Measurements from ENCODE around the gene ACBD3. TPM values are rescaled to one million over a fixed set of nuclear protein-coding genes. Genes with fewer than 3 reads are reported as not detected.

The ACBD3 gene
- total and polyA plus RNA-seq, 9 donors: 17.6 to 45.9 (median 35.1) TPM

DNA sequence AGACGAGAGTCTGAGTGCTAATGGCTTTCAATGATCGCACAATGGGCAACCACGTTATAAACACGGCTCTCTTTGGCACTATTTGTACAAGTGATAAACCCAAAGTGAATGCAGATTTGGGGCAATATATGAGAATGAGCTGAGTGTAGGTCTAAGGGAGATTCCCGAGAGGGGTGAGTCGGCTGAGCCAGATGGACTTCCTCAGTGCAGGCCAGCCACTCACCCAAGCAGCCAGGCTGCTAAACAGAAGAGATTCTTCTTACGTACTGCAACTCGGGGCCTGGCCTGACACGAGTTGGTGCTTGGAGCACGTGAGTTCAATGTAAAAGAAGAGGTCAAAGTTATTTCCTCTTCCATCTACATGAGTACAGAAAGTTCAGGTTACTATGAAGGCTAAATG is 30.7 kb upstream of the ACBD3 start:
- no peaks in the 10 kb centered on the region for H3K27me3 ChIP-seq
- TF ChIP-seq EP300 (IDR thresholded peaks at IDR 0.05) (no peak), CTCF (IDR thresholded peaks at IDR 0.05) (no peak), POLR2A (IDR thresholded peaks at IDR 0.05) (no peak)
- H3K27ac ChIP-seq: no peak overlapping the region
- no peak for DNase-seq
- WGBS, 3 donors: 69 to 82% (median 80%) methylated on average over 10 of the region's 10 CpGs
- no peaks in the 10 kb centered on the region for H3K36me3 ChIP-seq
- intact Hi-C loops (cut with DNase I): no loop called here
- no peaks in the 10 kb centered on the region for H3K9me3 ChIP-seq
- H3K4me1 ChIP-seq (ENCODE audit: insufficient read depth): no peaks in the 10 kb centered on the region
- H3K4me3 ChIP-seq: no peak overlapping the region

DNA sequence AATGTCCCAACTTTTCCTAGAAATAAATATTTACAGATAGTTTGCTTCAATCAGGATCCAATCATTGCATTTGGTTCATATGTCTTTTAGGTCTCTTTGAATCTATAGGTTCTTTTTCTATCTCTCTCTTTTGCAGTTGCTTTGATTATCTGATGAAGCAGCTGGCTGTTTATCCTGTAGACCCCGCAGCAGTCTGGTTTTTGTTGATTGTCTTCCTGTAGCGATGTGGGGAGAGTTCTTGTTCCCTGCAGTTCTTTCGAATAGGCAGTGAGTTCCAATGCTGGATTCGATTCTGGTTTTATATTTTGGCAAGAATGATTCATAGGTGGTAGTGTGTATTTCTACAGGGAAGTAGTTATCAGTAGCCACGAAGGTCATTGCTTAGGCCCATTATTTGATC is 29.5 kb upstream of the ACBD3 start:
- Histone ChIP-seq H3K4me3 (no peak overlapping the region), H3K27me3 (no peaks in the 10 kb centered on the region), H3K4me1 (ENCODE audit: insufficient read depth) (no peaks in the 10 kb centered on the region), H3K9me3 (no peaks in the 10 kb centered on the region), H3K36me3 (no peaks in the 10 kb centered on the region), H3K27ac (no peak overlapping the region)
- 26 to 51% (median 38%) methylated on average over 5 of the region's 5 CpGs for WGBS, 3 donors
- intact Hi-C loops (cut with DNase I): no loop called here
- no peak for DNase-seq
- TF ChIP-seq POLR2A (IDR thresholded peaks at IDR 0.05) (no peak), EP300 (IDR thresholded peaks at IDR 0.05) (no peak), CTCF (IDR thresholded peaks at IDR 0.05) (no peak)

DNA sequence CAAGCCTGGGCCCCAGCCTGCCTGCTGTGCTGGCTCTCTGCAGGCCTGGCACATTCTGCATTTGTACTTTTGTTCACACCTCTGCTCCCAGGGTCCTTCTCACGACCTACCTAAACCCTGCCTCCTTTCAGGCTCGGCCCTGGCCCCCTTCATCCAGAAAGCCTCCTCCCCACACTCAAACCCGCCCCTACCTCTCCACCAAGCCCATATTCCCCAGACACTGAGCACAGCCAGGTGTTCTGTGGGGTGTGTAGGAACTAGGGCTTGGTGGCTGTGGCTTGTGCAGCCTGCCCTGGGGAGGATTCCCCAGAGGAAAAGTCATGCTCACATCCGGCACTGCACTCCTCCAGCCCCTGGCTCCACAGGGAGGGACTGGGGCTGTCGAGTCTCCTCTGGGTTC is 28.7 kb upstream of the ACBD3 start:
- WGBS, 3 donors: 71 to 78% (median 75%) methylated on average over 5 of the region's 5 CpGs

GRCh38 chr1:226212545-226212944 is 26.0 kb upstream of the ACBD3 start:
- Histone ChIP-seq H3K27me3 (no peaks in the 10 kb centered on the region), H3K36me3 (no peaks in the 10 kb centered on the region), H3K4me3 (no peak overlapping the region), H3K4me1 (ENCODE audit: insufficient read depth) (no peaks in the 10 kb centered on the region), H3K27ac (no peak overlapping the region), H3K9me3 (no peaks in the 10 kb centered on the region)
- intact Hi-C loops (cut with DNase I): no loop called here
- WGBS, 3 donors: 78 to 88% (median 87%) methylated on average over 8 of the region's 8 CpGs
- TF ChIP-seq POLR2A (IDR thresholded peaks at IDR 0.05) (no peak), EP300 (IDR thresholded peaks at IDR 0.05) (no peak), CTCF (IDR thresholded peaks at IDR 0.05) (no peak)
- DNase-seq: no peak

More for the DNA sequence above, 28.7 kb upstream of the ACBD3 start:
- no peak for DNase-seq
- no peaks in the 10 kb centered on the region for H3K9me3 ChIP-seq
- H3K27me3 ChIP-seq: no peaks in the 10 kb centered on the region
- intact Hi-C loops (cut with DNase I): no loop called here
- H3K4me1 ChIP-seq (ENCODE audit: insufficient read depth): no peaks in the 10 kb centered on the region
- TF ChIP-seq POLR2A (IDR thresholded peaks at IDR 0.05): no peak
- no peaks in the 10 kb centered on the region for H3K36me3 ChIP-seq
- no peak overlapping the region for H3K4me3 ChIP-seq
- H3K27ac ChIP-seq: no peak overlapping the region

DNA sequence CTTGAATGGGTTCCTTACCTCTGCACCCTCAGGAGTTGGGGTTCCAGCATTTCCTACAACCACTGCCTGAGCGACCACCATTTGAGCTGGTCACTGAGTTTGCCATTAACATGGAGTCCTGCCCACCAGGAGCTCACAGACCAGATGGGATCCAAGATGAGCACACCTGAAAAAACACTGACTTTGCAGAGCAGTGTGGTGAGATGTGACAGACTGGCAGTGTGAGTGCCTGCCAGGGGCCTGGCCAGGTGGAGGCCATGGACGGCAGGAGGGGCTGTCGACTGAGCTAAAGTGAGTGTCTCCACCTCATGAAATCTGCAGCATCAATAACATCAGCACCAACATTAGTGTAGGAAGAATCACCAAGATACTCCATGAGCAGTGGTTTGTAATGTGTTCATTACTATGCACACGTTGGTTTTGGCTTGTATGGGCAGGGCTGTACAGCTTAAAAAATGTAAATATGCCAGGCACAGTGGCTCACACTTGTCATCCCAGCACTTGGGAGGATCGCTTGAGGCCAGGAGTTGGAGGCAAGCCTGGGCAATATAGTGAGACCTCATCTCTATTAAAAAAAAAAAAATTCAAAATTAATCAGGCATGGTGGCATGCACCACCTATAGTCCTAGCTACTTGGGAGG is 24.8 kb upstream of the ACBD3 start:
- 67 to 75% (median 74%) methylated on average over 5 of the region's 5 CpGs for whole genome bisulfite sequencing, 3 donors
- no peak for DNase-seq
- no peak overlapping the region for H3K27ac ChIP-seq
- H3K9me3 ChIP-seq: no peaks in the 10 kb centered on the region
- no peaks in the 10 kb centered on the region for H3K27me3 ChIP-seq
- no peaks in the 10 kb centered on the region for H3K36me3 ChIP-seq
- TF ChIP-seq EP300 (IDR thresholded peaks at IDR 0.05): no peak
- H3K4me1 ChIP-seq (ENCODE audit: insufficient read depth): no peaks in the 10 kb centered on the region
- no peak overlapping the region for H3K4me3 ChIP-seq
- intact Hi-C loops (cut with DNase I): no loop called here
